IPS DF 4.7 (cell line): ENCODE data around the gene ADAM11.

Experiments used
- DNase-seq: peaks from one replicate; pipeline ENCODE4 v3.0.0-alpha.2; 2013; ENCODE audit warnings: low spot score; ENCODE audit errors: extremely low read depth

ADAM11 gene

GRCh38 chr17:44775136-44775837 lies 16.5 kb downstream of the ADAM11 start:
- peak; percentile 96 for DNase-seq

- DNase-seq: no peak
Measured at GRCh38 chr17:44775838-44776621, 17.2 kb downstream of the ADAM11 start.

GRCh38 chr17:44776628-44777393 lies 18.0 kb downstream of the ADAM11 start:
- no peak for DNase-seq

- DNase-seq: no peak
Measured at GRCh38 chr17:44777394-44778348, 18.9 kb downstream of the ADAM11 start.

GRCh38 chr17:44778656-44779210 lies 19.9 kb downstream of the ADAM11 start:
- no peak for DNase-seq

- no peak for DNase-seq
Measured at GRCh38 chr17:44779211-44780025, 20.6 kb downstream of the ADAM11 start.

GRCh38 chr17:44780161-44780560 lies 21.4 kb downstream of the ADAM11 start:
- no peak for DNase-seq

GRCh38 chr17:44780845-44781480 lies 22.2 kb downstream of the ADAM11 start:
- DNase-seq: no peak

GRCh38 chr17:44781551-44782325 lies 22.9 kb downstream of the ADAM11 start:
- no peak for DNase-seq

- DNase-seq: no peak
Measured at GRCh38 chr17:44782326-44782850, 23.6 kb downstream of the ADAM11 start.

GRCh38 chr17:44785921-44786320 lies 27.1 kb downstream of the ADAM11 start:
- no peak for DNase-seq

- no peak for DNase-seq
Measured at GRCh38 chr17:44786551-44787081, 27.8 kb downstream of the ADAM11 start.

- DNase-seq: no peak
Measured at GRCh38 chr17:44787271-44787940, 28.6 kb downstream of the ADAM11 start.

GRCh38 chr17:44788139-44788538 lies 29.4 kb downstream of the ADAM11 start:
- no peak for DNase-seq

- DNase-seq: no peak
Measured at GRCh38 chr17:44792276-44792675, 33.5 kb downstream of the ADAM11 start.

GRCh38 chr17:44793885-44794842 lies 35.4 kb downstream of the ADAM11 start:
- no peak for DNase-seq
